ENCODE measurements around the gene GSKIP.
A peak's percentile ranks its signal among the peaks of the same experiment; 100 is the strongest.

The GSKIP gene

DNA sequence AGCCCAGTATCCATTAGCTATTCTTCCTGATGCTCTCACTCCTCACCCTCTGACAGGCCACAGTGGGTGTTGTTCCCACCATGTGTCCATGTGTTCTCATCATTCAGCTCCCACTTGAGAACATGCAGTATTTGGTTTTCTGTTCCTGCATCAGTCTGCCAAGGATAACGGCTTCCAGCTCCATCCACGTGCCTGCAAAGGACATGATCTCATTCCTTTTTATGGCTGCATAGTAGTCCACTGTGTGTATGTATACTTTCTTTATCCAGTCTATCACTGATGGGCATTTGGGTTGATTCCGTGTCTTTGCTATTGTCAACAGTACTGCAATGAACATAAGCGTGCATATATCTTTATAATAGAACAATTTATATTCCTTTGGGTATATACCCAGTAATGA lies 9.1 kb upstream of the GSKIP start:
- no peaks in the 10 kb centered on the region for H3K27me3 ChIP-seq (ENCODE audit: control insufficient read depth, insufficient read depth, low read length)
- H3K36me3 ChIP-seq (ENCODE audit: control insufficient read depth, insufficient read depth, low read length), result no peaks in the 10 kb centered on the region
- H3K4me1 ChIP-seq (ENCODE audit: control insufficient read depth, insufficient read depth, low read length), result no peaks in the 10 kb centered on the region
- no peak overlapping the region for H3K4me3 ChIP-seq (ENCODE audit: low read length)
- H3K9ac ChIP-seq (ENCODE audit: low read length), result no peak overlapping the region
- H3K27ac ChIP-seq (ENCODE audit: low read depth, low read length), result no peak overlapping the region

DNA sequence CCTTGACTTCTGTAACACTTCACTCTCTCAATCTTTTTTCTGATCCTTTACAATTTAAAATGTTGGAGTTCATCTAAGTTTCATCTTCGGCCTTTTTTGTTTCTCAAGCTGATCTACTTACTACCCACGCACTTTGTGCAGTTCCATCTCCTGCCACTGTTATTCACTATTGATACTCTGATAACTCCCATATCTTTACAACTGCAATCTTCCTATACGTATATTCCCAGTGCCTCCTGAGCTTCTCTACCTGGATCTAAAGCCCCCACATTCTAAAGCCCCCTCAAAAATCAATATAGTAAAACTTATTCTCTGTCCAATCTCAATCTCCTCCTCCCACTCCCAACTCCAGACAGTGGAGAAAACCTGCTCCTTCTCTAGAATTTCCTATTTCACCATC lies 6.1 kb upstream of the GSKIP start:
- no peak overlapping the region for H3K9ac ChIP-seq (ENCODE audit: low read length)
- H3K36me3 ChIP-seq (ENCODE audit: control insufficient read depth, insufficient read depth, low read length), result no peaks in the 10 kb centered on the region
- no peaks in the 10 kb centered on the region for H3K27me3 ChIP-seq (ENCODE audit: control insufficient read depth, insufficient read depth, low read length)
- no peak overlapping the region for H3K27ac ChIP-seq (ENCODE audit: low read depth, low read length)
- no peak overlapping the region for H3K4me3 ChIP-seq (ENCODE audit: low read length)
- peaks cover 5% of the 10 kb centered on the region for H3K4me1 ChIP-seq (ENCODE audit: control insufficient read depth, insufficient read depth, low read length)

DNA sequence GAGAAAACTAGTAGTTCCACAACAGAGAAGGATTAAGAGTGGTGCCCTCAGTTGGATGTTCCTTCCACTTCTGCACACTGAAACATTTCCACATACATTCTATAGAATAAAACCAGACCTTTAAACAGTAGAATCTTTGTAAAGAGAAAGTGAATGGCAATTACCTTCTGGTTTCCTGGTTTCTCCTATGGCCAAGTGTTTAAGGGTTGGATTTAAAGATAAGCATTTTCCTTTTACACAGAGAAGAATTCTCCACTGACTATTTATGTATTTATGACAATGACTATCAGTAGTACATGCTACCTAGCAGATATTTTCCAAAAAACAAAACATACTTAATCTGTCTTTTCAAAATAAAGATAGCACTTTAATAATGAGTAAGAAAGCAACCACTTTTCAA lies 3.4 kb upstream of the GSKIP start:
- Histone ChIP-seq H3K27ac (ENCODE audit: low read depth, low read length) (no peak overlapping the region), H3K9ac (ENCODE audit: low read length) (no peak overlapping the region), H3K4me1 (ENCODE audit: control insufficient read depth, insufficient read depth, low read length) (peaks cover 5% of the 10 kb centered on the region), H3K4me3 (ENCODE audit: low read length) (no peak overlapping the region), H3K27me3 (ENCODE audit: control insufficient read depth, insufficient read depth, low read length) (no peaks in the 10 kb centered on the region), H3K36me3 (ENCODE audit: control insufficient read depth, insufficient read depth, low read length) (no peaks in the 10 kb centered on the region)

DNA sequence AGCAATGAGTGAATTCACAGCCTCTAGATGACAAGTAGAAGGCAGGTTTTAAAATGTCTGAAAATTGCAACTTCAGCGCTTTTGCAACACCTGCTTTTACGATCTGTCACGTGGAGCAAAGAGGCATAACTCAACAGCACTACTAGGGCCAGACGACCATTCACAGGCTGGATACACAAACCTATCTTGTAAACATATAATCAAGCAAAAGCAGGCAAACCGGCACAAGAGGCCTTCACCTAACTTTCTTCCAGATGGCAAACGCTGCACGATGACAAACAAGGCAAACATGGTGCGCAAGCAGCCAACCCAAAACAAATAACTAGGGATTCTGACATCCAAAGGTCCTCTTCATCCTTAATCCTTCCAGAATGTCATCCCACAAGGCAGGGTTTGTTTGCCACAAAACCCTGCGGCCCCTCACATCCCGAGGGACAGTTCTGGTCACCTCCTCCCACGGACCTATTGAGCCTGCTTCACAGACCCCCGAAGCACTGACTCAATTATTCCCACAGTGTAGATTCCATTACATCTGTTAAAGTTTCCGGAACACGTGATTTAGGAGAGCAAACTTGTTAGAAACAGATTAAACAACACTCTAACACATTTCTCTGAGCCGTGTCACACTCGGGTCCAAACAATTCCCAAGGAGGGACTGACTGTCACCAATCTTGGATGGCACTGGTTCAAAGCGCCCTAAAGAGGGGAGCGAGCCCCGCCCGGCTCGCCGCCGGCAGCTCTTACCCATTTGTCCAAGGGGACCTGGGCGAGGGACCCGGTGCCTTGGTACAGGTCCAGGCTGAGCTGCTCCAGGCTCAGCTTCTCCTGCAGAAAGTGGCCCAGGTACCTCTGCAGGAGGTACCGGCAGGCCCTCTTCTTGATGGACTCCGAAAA lies 1.0 kb upstream of the GSKIP start:
- H3K4me1 ChIP-seq (ENCODE audit: control insufficient read depth, insufficient read depth, low read length), result peaks cover 5% of the 10 kb centered on the region
- H3K9ac ChIP-seq (ENCODE audit: low read length), result peak overlapping the region; percentile 84
- peak overlapping the region; percentile 91 for H3K27ac ChIP-seq (ENCODE audit: low read depth, low read length)
- H3K27me3 ChIP-seq (ENCODE audit: control insufficient read depth, insufficient read depth, low read length), result no peaks in the 10 kb centered on the region
- H3K4me3 ChIP-seq (ENCODE audit: low read length), result peak overlapping the region; percentile 97
- no peaks in the 10 kb centered on the region for H3K36me3 ChIP-seq (ENCODE audit: control insufficient read depth, insufficient read depth, low read length)

DNA sequence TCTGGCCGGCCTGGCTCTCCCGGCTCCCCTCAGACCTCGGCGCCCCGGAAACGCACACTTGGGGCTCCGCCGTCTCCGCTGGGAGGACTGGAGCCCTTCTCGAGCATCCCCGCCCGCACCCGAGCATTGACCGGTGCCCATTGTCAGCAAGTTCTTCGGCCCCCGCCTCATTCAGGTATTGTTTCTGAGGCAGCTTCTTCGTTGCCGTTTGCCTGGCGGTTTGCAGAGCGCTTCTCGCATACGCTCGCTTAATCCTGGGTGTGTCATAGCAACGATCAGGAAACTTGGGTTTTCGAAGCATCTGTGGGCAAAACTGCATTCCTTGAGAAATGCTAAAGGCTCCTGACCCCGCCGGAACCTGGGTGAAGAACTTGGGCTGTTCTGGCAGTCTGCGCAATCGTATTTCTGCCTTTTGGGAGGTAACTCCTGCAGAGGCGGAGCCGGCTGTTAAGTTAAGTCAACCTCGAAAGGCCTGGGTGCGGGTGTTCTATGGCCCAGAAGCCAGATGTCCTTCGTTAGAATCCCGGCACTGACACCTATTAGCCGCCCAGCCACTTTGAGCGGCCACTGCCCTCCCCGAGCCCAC lies 518 bp downstream of the GSKIP start:
- peak overlapping the region; percentile 92 for H3K4me3 ChIP-seq (ENCODE audit: low read length)
- H3K36me3 ChIP-seq (ENCODE audit: control insufficient read depth, insufficient read depth, low read length), result no peaks in the 10 kb centered on the region
- H3K4me1 ChIP-seq (ENCODE audit: control insufficient read depth, insufficient read depth, low read length), result peaks cover 5% of the 10 kb centered on the region
- peak overlapping the region; percentile 35 for H3K27ac ChIP-seq (ENCODE audit: low read depth, low read length)
- no peaks in the 10 kb centered on the region for H3K27me3 ChIP-seq (ENCODE audit: control insufficient read depth, insufficient read depth, low read length)
- H3K9ac ChIP-seq (ENCODE audit: low read length), result peak overlapping the region; percentile 70

DNA sequence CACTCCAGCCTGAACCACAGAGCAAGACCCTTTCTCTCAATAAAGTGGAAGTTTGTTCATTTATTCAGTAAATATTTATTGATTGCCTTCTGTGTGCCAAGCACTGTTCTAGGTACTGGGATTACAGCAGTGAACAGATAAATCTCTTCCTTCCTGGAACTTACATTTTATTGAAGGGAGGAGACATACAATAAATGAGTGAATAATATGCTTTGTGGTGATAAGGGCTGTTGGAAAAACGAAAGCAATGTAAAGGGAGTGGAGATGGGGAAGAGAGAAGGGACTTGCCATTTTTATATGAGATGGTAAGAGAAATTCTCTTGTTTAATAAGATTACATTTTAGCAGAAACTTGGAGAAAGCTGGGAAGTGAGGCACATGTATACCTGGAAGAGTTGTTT lies 1.6 kb downstream of the GSKIP start:
- peak overlapping the region; percentile 92 for H3K4me3 ChIP-seq (ENCODE audit: low read length)

DNA sequence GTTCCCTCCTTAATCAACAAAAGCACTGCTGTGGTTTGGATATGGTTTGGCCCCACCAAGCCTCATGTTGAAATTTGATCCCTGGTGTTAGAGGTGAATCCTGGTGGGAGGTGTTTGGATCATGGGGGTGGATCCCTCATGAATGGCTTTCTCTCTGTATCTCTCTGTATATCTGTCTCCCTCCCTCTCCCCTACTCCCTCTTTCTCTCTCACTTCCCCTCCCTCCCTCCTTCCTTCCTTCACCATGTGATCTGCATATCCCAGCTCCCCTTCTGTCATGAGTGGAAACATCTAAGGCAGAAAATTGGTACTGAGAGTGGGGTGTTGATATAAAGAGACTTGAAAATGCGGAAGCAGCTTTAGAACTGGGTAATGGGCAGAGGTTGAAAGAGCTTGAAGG lies 5.2 kb downstream of the GSKIP start:
- Histone ChIP-seq H3K4me3 (ENCODE audit: low read length) (no peak overlapping the region), H3K4me1 (ENCODE audit: control insufficient read depth, insufficient read depth, low read length) (no peaks in the 10 kb centered on the region), H3K27me3 (ENCODE audit: control insufficient read depth, insufficient read depth, low read length) (no peaks in the 10 kb centered on the region)

More for the DNA sequence above, 1.6 kb downstream of the GSKIP start:
- no peaks in the 10 kb centered on the region for H3K27me3 ChIP-seq (ENCODE audit: control insufficient read depth, insufficient read depth, low read length)
- H3K27ac ChIP-seq (ENCODE audit: low read depth, low read length), result no peak overlapping the region
- peaks cover 5% of the 10 kb centered on the region for H3K4me1 ChIP-seq (ENCODE audit: control insufficient read depth, insufficient read depth, low read length)
- no peak overlapping the region for H3K9ac ChIP-seq (ENCODE audit: low read length)
- H3K36me3 ChIP-seq (ENCODE audit: control insufficient read depth, insufficient read depth, low read length), result no peaks in the 10 kb centered on the region

DNA sequence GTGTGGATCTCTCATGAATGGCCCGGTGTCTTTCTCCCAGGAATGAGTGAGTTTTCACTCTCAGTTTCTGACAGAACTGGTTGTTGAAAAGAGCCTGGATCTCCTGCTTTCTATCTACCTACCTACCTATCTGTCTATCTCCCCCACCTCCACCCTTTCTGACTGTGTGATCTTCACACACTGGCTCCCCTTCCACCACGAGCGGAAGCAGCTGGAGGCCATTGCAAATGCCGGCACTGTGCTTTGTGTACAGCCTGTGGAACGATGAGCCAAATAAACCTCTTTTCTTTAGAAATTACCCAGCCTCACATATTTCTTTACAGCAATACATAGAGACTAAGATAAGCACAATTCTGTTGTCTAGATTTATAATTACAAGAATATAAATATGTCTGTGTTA lies 7.2 kb downstream of the GSKIP start:
- H3K27ac ChIP-seq (ENCODE audit: low read depth, low read length), result no peak overlapping the region
- no peaks in the 10 kb centered on the region for H3K27me3 ChIP-seq (ENCODE audit: control insufficient read depth, insufficient read depth, low read length)
- no peaks in the 10 kb centered on the region for H3K36me3 ChIP-seq (ENCODE audit: control insufficient read depth, insufficient read depth, low read length)
- H3K9ac ChIP-seq (ENCODE audit: low read length), result no peak overlapping the region
- H3K4me3 ChIP-seq (ENCODE audit: low read length), result no peak overlapping the region
- no peaks in the 10 kb centered on the region for H3K4me1 ChIP-seq (ENCODE audit: control insufficient read depth, insufficient read depth, low read length)

More for the DNA sequence above, 5.2 kb downstream of the GSKIP start:
- Histone ChIP-seq H3K9ac (ENCODE audit: low read length) (no peak overlapping the region), H3K27ac (ENCODE audit: low read depth, low read length) (no peak overlapping the region), H3K36me3 (ENCODE audit: control insufficient read depth, insufficient read depth, low read length) (no peaks in the 10 kb centered on the region)

DNA sequence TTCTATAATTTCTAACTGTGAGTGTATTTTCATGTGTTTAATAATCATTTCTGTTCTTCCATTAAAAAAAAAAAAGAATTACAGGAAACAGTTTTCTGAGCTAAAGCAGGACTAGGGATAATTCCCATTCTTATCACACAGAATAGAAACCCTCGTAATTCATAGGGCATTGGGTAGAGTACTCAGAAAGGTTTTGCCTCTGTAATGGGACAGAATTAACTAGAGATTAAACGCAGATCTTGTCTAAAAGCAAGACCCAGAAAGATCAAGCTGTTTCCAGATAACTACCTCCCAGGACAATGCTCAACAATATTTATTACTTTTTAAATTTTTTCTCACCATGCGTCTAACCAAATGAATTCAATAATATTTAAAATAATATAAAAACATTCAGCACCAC lies 10.2 kb downstream of the GSKIP start:
- no peak overlapping the region for H3K27ac ChIP-seq (ENCODE audit: low read depth, low read length)
- H3K4me3 ChIP-seq (ENCODE audit: low read length), result no peak overlapping the region
- H3K36me3 ChIP-seq (ENCODE audit: control insufficient read depth, insufficient read depth, low read length), result no peaks in the 10 kb centered on the region
- no peaks in the 10 kb centered on the region for H3K4me1 ChIP-seq (ENCODE audit: control insufficient read depth, insufficient read depth, low read length)
- no peak overlapping the region for H3K9ac ChIP-seq (ENCODE audit: low read length)
- H3K27me3 ChIP-seq (ENCODE audit: control insufficient read depth, insufficient read depth, low read length), result no peaks in the 10 kb centered on the region

DNA sequence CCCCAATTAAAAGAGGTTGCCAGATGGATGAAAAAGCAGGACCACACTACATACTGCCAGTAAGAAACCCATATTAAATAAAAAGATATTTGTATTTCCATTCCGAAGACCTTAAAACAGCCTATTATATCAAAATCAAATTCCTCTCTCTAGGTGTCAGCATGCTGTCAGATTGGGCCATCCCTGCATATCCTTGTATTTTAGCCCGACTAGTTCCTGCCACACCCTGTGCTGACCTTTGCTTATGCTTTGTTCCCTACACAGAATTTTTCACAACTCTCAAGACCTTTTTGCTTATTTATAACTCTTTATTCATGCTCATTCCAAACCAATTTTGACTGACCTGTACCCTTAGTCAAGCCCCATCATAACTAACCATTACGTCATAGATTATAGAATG lies 12.8 kb downstream of the GSKIP start:
- H3K36me3 ChIP-seq (ENCODE audit: control insufficient read depth, insufficient read depth, low read length), result no peaks in the 10 kb centered on the region
- H3K4me3 ChIP-seq (ENCODE audit: low read length), result no peak overlapping the region
- H3K4me1 ChIP-seq (ENCODE audit: control insufficient read depth, insufficient read depth, low read length), result no peaks in the 10 kb centered on the region
- H3K9ac ChIP-seq (ENCODE audit: low read length), result no peak overlapping the region
- no peaks in the 10 kb centered on the region for H3K27me3 ChIP-seq (ENCODE audit: control insufficient read depth, insufficient read depth, low read length)
- no peak overlapping the region for H3K27ac ChIP-seq (ENCODE audit: low read depth, low read length)

DNA sequence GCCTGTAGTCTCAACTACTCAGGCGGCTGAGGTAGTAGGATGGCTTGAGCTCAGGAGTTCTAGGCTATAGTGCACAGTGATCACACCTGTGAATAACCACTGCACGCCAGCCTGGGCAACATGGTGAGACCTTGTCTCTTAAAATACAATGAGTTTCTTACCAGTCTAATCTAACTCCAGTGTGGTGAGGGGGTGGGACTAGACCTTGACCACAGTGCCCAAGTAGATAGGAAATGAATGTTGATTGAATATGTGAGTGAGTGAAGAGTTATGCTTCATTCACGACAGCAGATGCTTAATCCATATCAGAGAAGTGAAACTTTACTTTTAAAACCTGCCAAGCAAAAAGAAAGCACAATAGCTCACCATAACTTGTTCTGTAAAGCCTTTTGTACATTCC lies 17.4 kb downstream of the GSKIP start:
- Histone ChIP-seq H3K27ac (ENCODE audit: low read depth, low read length) (no peak overlapping the region), H3K9ac (ENCODE audit: low read length) (no peak overlapping the region), H3K27me3 (ENCODE audit: control insufficient read depth, insufficient read depth, low read length) (no peaks in the 10 kb centered on the region), H3K36me3 (ENCODE audit: control insufficient read depth, insufficient read depth, low read length) (peaks cover 6% of the 10 kb centered on the region), H3K4me3 (ENCODE audit: low read length) (no peak overlapping the region), H3K4me1 (ENCODE audit: control insufficient read depth, insufficient read depth, low read length) (no peaks in the 10 kb centered on the region)

DNA sequence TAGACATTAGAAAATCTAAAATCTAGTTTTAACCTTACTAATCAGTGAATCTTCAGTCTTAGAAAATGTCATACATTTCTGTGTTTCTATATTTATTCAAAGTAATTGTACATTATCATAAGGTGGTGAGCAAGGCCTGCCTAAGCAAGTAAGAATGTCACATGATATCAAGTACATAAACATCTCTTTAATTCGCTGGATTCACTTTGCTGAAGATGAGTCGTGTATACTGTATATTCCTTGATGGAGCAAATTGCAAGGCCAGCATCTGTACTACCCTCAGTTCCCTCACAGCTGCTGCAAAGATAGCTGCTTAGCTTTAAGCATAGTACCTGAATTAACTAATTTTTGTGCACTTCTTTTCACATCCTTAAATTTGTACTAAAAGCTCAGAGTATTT lies 20.1 kb downstream of the GSKIP start:
- Histone ChIP-seq H3K9ac (ENCODE audit: low read length) (no peak overlapping the region), H3K4me3 (ENCODE audit: low read length) (no peak overlapping the region), H3K27ac (ENCODE audit: low read depth, low read length) (no peak overlapping the region), H3K4me1 (ENCODE audit: control insufficient read depth, insufficient read depth, low read length) (no peaks in the 10 kb centered on the region), H3K27me3 (ENCODE audit: control insufficient read depth, insufficient read depth, low read length) (no peaks in the 10 kb centered on the region), H3K36me3 (ENCODE audit: control insufficient read depth, insufficient read depth, low read length) (peaks cover 8% of the 10 kb centered on the region)

DNA sequence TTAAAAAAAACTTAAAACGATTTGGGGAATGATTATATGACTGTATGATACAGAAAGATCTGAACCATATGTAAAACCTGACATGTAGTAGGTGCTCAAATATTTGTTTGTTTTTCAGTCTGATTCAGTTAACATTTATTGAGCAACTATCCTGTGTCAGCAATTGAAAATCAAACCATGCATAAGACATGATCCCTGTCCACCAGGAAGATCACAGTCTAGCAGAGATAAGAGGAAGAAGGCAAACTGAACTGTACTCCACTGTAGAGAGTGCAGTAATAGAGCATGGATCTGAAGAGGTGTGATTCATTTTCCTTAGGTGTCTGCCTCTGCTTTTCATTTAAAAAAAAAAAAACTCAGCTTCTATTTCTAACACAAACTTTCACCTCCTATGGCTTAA lies 20.7 kb downstream of the GSKIP start:
- no peaks in the 10 kb centered on the region for H3K4me1 ChIP-seq (ENCODE audit: control insufficient read depth, insufficient read depth, low read length)
- no peak overlapping the region for H3K4me3 ChIP-seq (ENCODE audit: low read length)
- no peak overlapping the region for H3K9ac ChIP-seq (ENCODE audit: low read length)
- H3K27ac ChIP-seq (ENCODE audit: low read depth, low read length), result no peak overlapping the region
- peaks cover 8% of the 10 kb centered on the region for H3K36me3 ChIP-seq (ENCODE audit: control insufficient read depth, insufficient read depth, low read length)
- H3K27me3 ChIP-seq (ENCODE audit: control insufficient read depth, insufficient read depth, low read length), result no peaks in the 10 kb centered on the region

All from rectal smooth muscle tissue (tissue), 1 donor.